ENCODE results near the gene JAML.

Gene JAML

GRCh38 chr11:118164885-118165284 is 59.9 kb downstream of the JAML start:
- DNase-seq, result no peak

GRCh38 chr11:118163494-118163893 is 61.3 kb downstream of the JAML start:
- DNase-seq, result no peak

GRCh38 chr11:118162846-118163245 is 62.0 kb downstream of the JAML start:
- DNase-seq, result no peak

GRCh38 chr11:118161786-118162185 is 63.0 kb downstream of the JAML start:
- no peak for DNase-seq

- DNase-seq, result no peak
Measured at GRCh38 chr11:118157186-118157895, 67.5 kb downstream of the JAML start.

- DNase-seq, result no peak
Measured at GRCh38 chr11:118156531-118157185, 68.2 kb downstream of the JAML start.

GRCh38 chr11:118155776-118156530 is 68.9 kb downstream of the JAML start:
- DNase-seq, result no peak

GRCh38 chr11:118154641-118155040 is 70.2 kb downstream of the JAML start:
- DNase-seq, result no peak

- DNase-seq, result no peak
Measured at GRCh38 chr11:118153976-118154375, 70.8 kb downstream of the JAML start.

- DNase-seq, result no peak
Measured at GRCh38 chr11:118153516-118153915, 71.3 kb downstream of the JAML start.

GRCh38 chr11:118152552-118153471 is 72.0 kb downstream of the JAML start, which contains the start of gene SCN4B:
TSS of gene SCN4B (minus strand) at chr11:118152823. CDS start at chr11:118152673, 150 bp downstream.
- DNase-seq, result no peak

GRCh38 chr11:118152020-118152551 is 72.7 kb downstream of the JAML start:
- DNase-seq, result no peak

GRCh38 chr11:118151431-118151830 is 73.4 kb downstream of the JAML start:
- DNase-seq, result no peak

GRCh38 chr11:118149493-118149892 is 75.3 kb downstream of the JAML start:
- no peak for DNase-seq

- DNase-seq, result no peak
Measured at GRCh38 chr11:118148856-118149255, 76.0 kb downstream of the JAML start.

GRCh38 chr11:118148240-118148639 is 76.6 kb downstream of the JAML start:
- no peak for DNase-seq

- no peak for DNase-seq
Measured at GRCh38 chr11:118147502-118147901, 77.3 kb downstream of the JAML start.

GRCh38 chr11:118146554-118146953 is 78.3 kb downstream of the JAML start:
- DNase-seq, result no peak

GRCh38 chr11:118145285-118146227 is 79.3 kb downstream of the JAML start:
- DNase-seq, result no peak

- no peak for DNase-seq
Measured at GRCh38 chr11:118144301-118145268, 80.2 kb downstream of the JAML start.
